Lung (tissue), 12 donors: Measurements from ENCODE around the gene HLA-A. TPM values are rescaled to one million over a fixed set of nuclear protein-coding genes. Genes with fewer than 3 reads are reported as not detected.
"Not testable (repeated sequence)": the region's sequence is repeated elsewhere in the genome, so short reads cannot be mapped to it uniquely, and the experiment has no call there.

Experiments
- ATAC-seq: fragments of 200-7000 bp; cut with Tn5 transposase; one replicate; pipeline ENCODE4 v1.9.1; 2020; ENCODE audit warnings: moderate number of reproducible peaks; ENCODE audit not compliant: insufficient read depth, low FRiP score
- DNase-seq, 3 donors: peaks; one replicate each; pipeline ENCODE4 v3.0.0-alpha.2; 2013 to 2017
- H3K27ac ChIP-seq, 2 donors: one replicate each; pipeline ENCODE4 v1.5.1; 2013; ENCODE audit warnings: mild to moderate bottlenecking in 2 of 2, moderate library complexity in 2 of 2, control low read depth in 1 of 2, inconsistent platforms in 1 of 2, low read depth in 1 of 2, low read length in 1 of 2
- H3K27me3 ChIP-seq, 3 donors: one replicate each; pipeline ENCODE4 v1.5.1; 2013; ENCODE audit warnings: low read length in 2 of 3; ENCODE audit not compliant: control insufficient read depth in 3 of 3, insufficient read depth in 3 of 3
- H3K36me3 ChIP-seq, 4 donors: one replicate each; pipeline ENCODE4 v1.5.1; 2013; ENCODE audit warnings: low read length in 4 of 4, mild to moderate bottlenecking in 1 of 4, moderate library complexity in 1 of 4; ENCODE audit not compliant: control insufficient read depth in 4 of 4, insufficient read depth in 4 of 4
- H3K4me1 ChIP-seq, 5 donors: one replicate each; pipeline ENCODE4 v1.5.1; 2013; ENCODE audit warnings: low read length in 5 of 5, mild to moderate bottlenecking in 2 of 5, moderate library complexity in 1 of 5; ENCODE audit not compliant: control insufficient read depth in 5 of 5, insufficient read depth in 5 of 5
- H3K4me3 ChIP-seq: one replicate; pipeline ENCODE4 v1.5.1; 2013; ENCODE audit warnings: mild to moderate bottlenecking, control low read depth, moderate library complexity
- H3K9ac ChIP-seq, 2 donors: one replicate each; pipeline ENCODE4 v1.5.1; 2013; ENCODE audit warnings: low read length in 2 of 2, control low read depth in 1 of 2; ENCODE audit not compliant: insufficient read depth in 1 of 2
- H3K9me3 ChIP-seq, 4 donors: one replicate each; pipeline ENCODE4 v1.5.1; 2013; ENCODE audit warnings: low read length in 3 of 4, mild to moderate bottlenecking in 1 of 4, moderate library complexity in 1 of 4; ENCODE audit not compliant: control insufficient read depth in 4 of 4, insufficient read depth in 3 of 4
- CTCF ChIP-seq: IDR thresholded peaks from 2 replicates; pipeline ENCODE4 v1.5.1; 2012; ENCODE audit warnings: mild to moderate bottlenecking; ENCODE audit errors: control extremely low read depth, extremely low read depth
- WGBS, 2 donors: extraction: QIAGEN DNeasy Blood & Tissue Kit; methylation state at CpG; one replicate each; pipeline ENCODE4 v1.1.7; 2013; 5-methylcytosine and 5-hydroxymethylcytosine counted together
- polyA plus RNA-seq, 2 donors: library from polyadenylated mRNA; stranded (reverse); fragments of 200-250 nt; gene quantifications; one replicate each; pipeline ENCODE4 v1.2.1, GENCODE V29; 2013
- total RNA-seq, 2 donors: library from RNA; depleted of rRNA in 1 of 2; stranded (reverse); fragments of >200 nt in 1 of 2; gene quantifications; one replicate each; pipeline ENCODE4 v1.2.1, GENCODE V29; 2014 to 2021
- donor health status: control.
- donor health status: control.
- donor health status: Bipolar disorder and iron deficiency.
- donor health status: healthy.
- donor health status: DM: yes; HTN: yes; CAD: no.

The HLA-A gene
- total and polyA plus RNA-seq, 4 donors, result 320 to 3,222 (median 711) TPM

GRCh38 chr6:29926413-29927274 is 15.7 kb upstream of the HLA-A start:
- Histone ChIP-seq H3K4me1 (peaks cover 0 to 9% (median 0%) of the 10 kb centered on the region in 5 donors), H3K36me3 (no peaks in the 10 kb centered on the region), H3K27ac (peak overlapping the region; percentile 58 to 98), H3K9ac (peak overlapping the region; percentile 81 to 89), H3K27me3 (no peaks in the 10 kb centered on the region), H3K4me3 (peak overlapping the region; percentile 68), H3K9me3 (no peaks in the 10 kb centered on the region)
- 1 to 2% methylated on average over 77 to 82 of the region's 82 CpGs for WGBS, 2 donors
- TF ChIP-seq CTCF, result no peak
- peak; percentile 61 to 91 (median 86) for DNase-seq
- ATAC-seq, result peak; percentile 87

DNA sequence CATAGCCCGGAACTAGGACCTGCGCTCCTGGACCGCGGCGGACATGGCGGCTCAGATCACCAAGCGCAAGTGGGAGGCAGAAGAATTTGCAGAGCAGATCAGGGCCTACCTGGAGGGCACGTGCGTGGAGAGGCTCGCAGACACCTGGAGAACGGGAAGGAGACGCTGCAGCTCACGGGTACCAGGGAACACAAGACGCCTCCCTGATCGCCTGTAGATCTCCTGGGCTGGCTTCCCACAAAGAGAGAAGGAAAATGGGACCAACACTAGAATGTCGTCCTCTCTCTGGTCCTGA is 15.1 kb upstream of the HLA-A start:
- Histone ChIP-seq H3K27ac (peak overlapping the region in 1 of 2 donors; percentile 84), H3K4me1 (peaks cover 0 to 9% (median 0%) of the 10 kb centered on the region in 5 donors), H3K9ac (peak overlapping the region in 1 of 2 donors; percentile 67), H3K4me3 (peak overlapping the region; percentile 27), H3K27me3 (no peaks in the 10 kb centered on the region), H3K9me3 (no peaks in the 10 kb centered on the region), H3K36me3 (no peaks in the 10 kb centered on the region)
- ATAC-seq (no peak), DNase-seq (no peak)
- 10 to 18% methylated on average over 16 of the region's 16 CpGs for WGBS, 2 donors
- TF ChIP-seq CTCF, result no peak

- no peak for TF ChIP-seq CTCF
- Histone ChIP-seq H3K27ac (no peak overlapping the region), H3K9me3 (no peaks in the 10 kb centered on the region), H3K4me1 (peaks cover 0 to 9% (median 0%) of the 10 kb centered on the region in 5 donors), H3K27me3 (no peaks in the 10 kb centered on the region), H3K9ac (no peak overlapping the region), H3K36me3 (no peaks in the 10 kb centered on the region), H3K4me3 (no peak overlapping the region)
- no peak for DNase-seq
- 64 to 86% methylated on average over 6 of the region's 6 CpGs for WGBS, 2 donors
- ATAC-seq, result no peak
These were observed 14.4 kb upstream of the HLA-A start for GRCh38 chr6:29927841-29928388.

DNA sequence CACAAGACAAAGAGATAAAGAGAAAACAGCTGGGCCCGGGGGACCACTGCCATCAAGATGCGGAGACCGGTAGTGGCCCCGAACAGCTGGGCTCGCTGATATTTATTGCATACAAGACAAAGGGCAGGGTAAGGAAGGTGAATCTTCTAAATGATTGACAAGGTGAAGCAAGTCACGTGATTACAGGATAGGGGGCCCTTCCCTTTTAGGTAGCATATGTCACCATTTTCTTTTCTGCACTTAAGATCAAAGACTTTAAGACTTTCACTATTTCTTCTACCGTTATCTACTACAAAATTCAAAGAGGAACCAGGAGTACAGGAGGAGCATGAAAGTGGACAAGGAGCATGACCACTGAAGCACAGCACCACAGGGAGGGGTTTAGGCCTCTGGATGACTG is 12.3 kb upstream of the HLA-A start:
- H3K4me1 ChIP-seq, H3K27ac ChIP-seq, H3K36me3 ChIP-seq, DNase-seq, H3K4me3 ChIP-seq, ATAC-seq, H3K27me3 ChIP-seq, H3K9ac ChIP-seq, H3K9me3 ChIP-seq: not testable (repeated sequence)
- WGBS, 2 donors, result 65 to 87% methylated on average over 7 of the region's 7 CpGs
